H1 (cell line): ENCODE results near the gene BABAM2. TPM values are rescaled to one million over a fixed set of nuclear protein-coding genes. Genes with fewer than 3 reads are reported as not detected.

Source experiments
- CTCF ChIA-PET: fragments of 300-600 bp; sonication (Branson Sonifier 250); formaldehyde crosslinking; loops from one replicate; lab custom pipeline; 2021; ENCODE audit not compliant: partially characterized antibody; lab: Charles Lee
- POLR2A ChIA-PET: fragments of 300-600 bp; sonication (Branson Sonifier 250); formaldehyde crosslinking; loops from one replicate; lab custom pipeline; 2021; ENCODE audit warnings: inconsistent platforms; ENCODE audit not compliant: partially characterized antibody; lab: Charles Lee
- DNase-seq, 2 experiments: peaks; one replicate each; pipeline versions ENCODE4 v3.0.0 to v3.0.0-alpha.2; 2010 to 2022; ENCODE audit warnings: low spot score in 2 of 2, low read depth in 1 of 2, mixed read lengths in 1 of 2
- FAIRE-seq: peaks from 2 replicates; lab custom pipeline; 2011; peaks lifted over from hg19 to GRCh38; lab: Jason Lieb, UNC
- H2AFZ ChIP-seq: 2 replicates; pipeline ENCODE4 v1.8.1; 2012; ENCODE audit warnings: low read length, inconsistent platforms
- H2AK5ac ChIP-seq: 2 replicates; pipeline ENCODE4 v1.6.1; 2013; ENCODE audit warnings: low read depth, low read length
- H2BK120ac ChIP-seq: replicated peaks from 2 replicates; pipeline ENCODE3; 2013; ENCODE audit warnings: low read depth, low read length, inconsistent platforms
- H2BK12ac ChIP-seq: 2 replicates; pipeline ENCODE4 v1.6.1; 2013; ENCODE audit warnings: low read depth, low read length
- H2BK15ac ChIP-seq: 2 replicates; pipeline ENCODE4 v1.6.1; 2013; ENCODE audit warnings: low read length
- H2BK20ac ChIP-seq: 2 replicates; pipeline ENCODE4 v1.6.1; 2013; ENCODE audit warnings: low read length
- H2BK5ac ChIP-seq: 2 replicates; pipeline ENCODE4 v1.6.1; 2013; ENCODE audit warnings: low read depth, low read length
- H3K14ac ChIP-seq: 2 replicates; pipeline ENCODE4 v1.6.1; 2013; ENCODE audit warnings: inconsistent platforms; ENCODE audit not compliant: insufficient read length
- H3K18ac ChIP-seq: 2 replicates; pipeline ENCODE4 v1.6.1; 2013; ENCODE audit warnings: low read length; ENCODE audit errors: extremely low read depth
- H3K23ac ChIP-seq: 2 replicates; pipeline ENCODE4 v1.6.1; 2013; ENCODE audit warnings: inconsistent platforms; ENCODE audit not compliant: insufficient read length
- H3K23me2 ChIP-seq: 2 replicates; pipeline ENCODE4 v1.6.1; 2013; ENCODE audit warnings: low read depth, low read length
- H3K27ac ChIP-seq: 2 replicates; pipeline ENCODE4 v1.6.1; 2011; ENCODE audit warnings: low read depth, low read length, inconsistent platforms
- H3K27me3 ChIP-seq, 4 experiments: replicated peaks in 1 of 4; 1 replicate in 1 of 4; 2 replicates in 3 of 4; pipeline versions ENCODE4 v1.6.1 to v1.8.1; 2011 to 2013; ENCODE audit warnings: low read length in 3 of 4, mild to moderate bottlenecking in 3 of 4, inconsistent platforms in 2 of 4, mixed read lengths in 2 of 4, moderate library complexity in 1 of 4; ENCODE audit not compliant: control insufficient read depth in 3 of 4, insufficient read depth in 3 of 4; ENCODE audit errors: extremely low read depth in 1 of 4
- H3K36me3 ChIP-seq, 4 experiments: 2 replicates each; pipeline versions ENCODE4 v1.6.1 to v1.8.1; 2011 to 2013; ENCODE audit warnings: mild to moderate bottlenecking in 4 of 4, low read length in 3 of 4, moderate library complexity in 2 of 4, control low read depth in 1 of 4, inconsistent platforms in 1 of 4; ENCODE audit not compliant: insufficient read depth in 4 of 4, control insufficient read depth in 2 of 4
- H3K4ac ChIP-seq: replicated peaks from 2 replicates; pipeline ENCODE3; 2013; ENCODE audit warnings: low read length, low read depth, mixed read lengths, inconsistent platforms; ENCODE audit not compliant: insufficient read length
- H3K4me1 ChIP-seq, 4 experiments: replicated peaks in 1 of 4; 1 replicate in 1 of 4; 2 replicates in 3 of 4; pipeline versions ENCODE4 v1.6.1 to v1.8.1; 2011 to 2013; ENCODE audit warnings: low read length in 3 of 4, inconsistent platforms in 2 of 4, mixed read lengths in 1 of 4; ENCODE audit not compliant: insufficient read depth in 4 of 4, control insufficient read depth in 3 of 4
- H3K4me2 ChIP-seq, 2 experiments: 2 replicates each; pipeline versions ENCODE4 v1.6.1 to v1.8.1; 2011 to 2013; ENCODE audit warnings: low read depth in 2 of 2, low read length in 2 of 2, control low read depth in 1 of 2, inconsistent platforms in 1 of 2, mild to moderate bottlenecking in 1 of 2; ENCODE audit not compliant: insufficient read depth in 1 of 2
- H3K4me3 ChIP-seq, 4 experiments: fragments of 200-600, 300-600 bp in 1 of 4; sonication (generic), shearing (Covaris generic), sonication (Bioruptor Twin) in 1 of 4; 2 replicates each; pipeline versions ENCODE4 v1.5.1 to v1.8.1; 2011 to 2016; ENCODE audit warnings: low read length in 4 of 4, low read depth in 3 of 4, control low read depth in 2 of 4, inconsistent platforms in 2 of 4, mild to moderate bottlenecking in 2 of 4, mixed read lengths in 1 of 4, moderate library complexity in 1 of 4; ENCODE audit not compliant: insufficient read depth in 2 of 4; ENCODE audit errors: extremely low read depth in 1 of 4
- H3K56ac ChIP-seq: replicated peaks from 2 replicates; pipeline ENCODE3; 2013; ENCODE audit warnings: low read depth, mild to moderate bottlenecking, mixed read lengths, low read length, inconsistent platforms; ENCODE audit not compliant: insufficient read length
- H3K79me1 ChIP-seq: 2 replicates; pipeline ENCODE4 v1.6.1; 2013; ENCODE audit warnings: low read depth, low read length, control low read depth
- H3K79me2 ChIP-seq, 2 experiments: 2 replicates each; pipeline versions ENCODE4 v1.6.1 to v1.8.1; 2012 to 2013; ENCODE audit warnings: low read length in 2 of 2, mild to moderate bottlenecking in 2 of 2, inconsistent platforms in 1 of 2; ENCODE audit not compliant: insufficient read depth in 2 of 2, control insufficient read depth in 1 of 2
- H3K9ac ChIP-seq, 4 experiments: replicated peaks in 1 of 4; 1 replicate in 1 of 4; 2 replicates in 3 of 4; pipeline versions ENCODE4 v1.6.1 to v1.8.1; 2011 to 2013; ENCODE audit warnings: low read depth in 3 of 4, low read length in 3 of 4, control low read depth in 2 of 4, mild to moderate bottlenecking in 2 of 4, moderate library complexity in 2 of 4, inconsistent platforms in 1 of 4; ENCODE audit errors: extremely low read depth in 1 of 4
- H3K9me3 ChIP-seq, 2 experiments: 2 replicates each; pipeline versions ENCODE4 v1.6.1 to v1.8.1; 2012 to 2013; ENCODE audit warnings: mild to moderate bottlenecking in 2 of 2, moderate library complexity in 2 of 2, control low read depth in 1 of 2, inconsistent platforms in 1 of 2, low read depth in 1 of 2, low read length in 1 of 2, mixed read lengths in 1 of 2; ENCODE audit not compliant: insufficient read depth in 2 of 2
- H4K20me1 ChIP-seq, 2 experiments: replicated peaks in 1 of 2; 2 replicates each; pipeline versions ENCODE3 to v1.8.1; 2011 to 2013; ENCODE audit warnings: inconsistent platforms in 2 of 2, low read length in 2 of 2, mild to moderate bottlenecking in 1 of 2; ENCODE audit not compliant: insufficient read depth in 2 of 2, control insufficient read depth in 1 of 2
- H4K5ac ChIP-seq: 2 replicates; pipeline ENCODE4 v1.6.1; 2013; ENCODE audit warnings: low read length, low read depth, mixed read lengths, inconsistent platforms; ENCODE audit not compliant: insufficient read length
- H4K8ac ChIP-seq: 2 replicates; pipeline ENCODE4 v1.8.0; 2013; ENCODE audit warnings: mild to moderate bottlenecking, moderate library complexity, low read length, inconsistent platforms; ENCODE audit not compliant: insufficient read depth; ENCODE audit errors: extremely low read depth
- H4K91ac ChIP-seq: replicated peaks from 2 replicates; pipeline ENCODE3; 2013; ENCODE audit warnings: low read length, mixed read lengths, inconsistent platforms; ENCODE audit not compliant: insufficient read length
- CEBPB ChIP-seq: IDR thresholded peaks from 2 replicates; pipeline ENCODE4 v1.6.1; 2012; ENCODE audit warnings: low read depth, low read length
- GTF2F1 ChIP-seq: IDR thresholded peaks from 2 replicates; pipeline ENCODE4 v1.6.1; 2012; ENCODE audit warnings: low read depth, low read length, improper control_type of control experiment, borderline replicate concordance
- MAX ChIP-seq: IDR thresholded peaks from 2 replicates; pipeline ENCODE4 v1.6.1; 2012; ENCODE audit warnings: inconsistent platforms
- RXRA ChIP-seq: IDR thresholded peaks from 2 replicates; pipeline ENCODE4 v1.6.1; 2011; ENCODE audit warnings: low read depth, mild to moderate bottlenecking, low read length, moderate library complexity; ENCODE audit not compliant: insufficient read depth
- WGBS, 2 experiments: shearing (Covaris generic) in 1 of 2; methylation state at CpG; one replicate each; pipeline versions ENCODE4 v1.1.6 to v1.1.7; 2013 to 2015; ENCODE audit warnings: low lambda C conversion rate in 2 of 2, mixed read lengths in 2 of 2, inconsistent platforms in 1 of 2, low coverage in 1 of 2, missing lambda C conversion rate in 1 of 2; ENCODE audit not compliant: insufficient replicate concordance in 2 of 2, insufficient coverage in 1 of 2, insufficient read length in 1 of 2; ENCODE audit errors: extremely low coverage in 1 of 2, missing lambda C conversion rate in 1 of 2; 5-methylcytosine and 5-hydroxymethylcytosine counted together
- polyA plus RNA-seq, 7 experiments: library from polyadenylated mRNA; depleted of rRNA in 3 of 7; stranded (reverse) in 5 of 7; unstranded in 2 of 7; fragments of >200 nt in 5 of 7; fragments of 200-250 nt in 2 of 7; gene quantifications; 1 replicate in 5 of 7; 2 replicates in 1 of 7; 4 replicates in 1 of 7; pipeline versions ENCODE4 v1.2.1 to v1.2.3, GENCODE V29; 2011 to 2013; ENCODE audit warnings: missing spikeins in 2 of 7, mixed read lengths in 2 of 7
- total RNA-seq: library from RNA; stranded (reverse); fragmentation: NEBNext Ultra II Directional; extraction: Animal tissue kit (Norgen Biotek cat#: 25700); gene quantifications from 2 replicates; pipeline ENCODE4 v1.2.1, GENCODE V29; 2021

Gene BABAM2
- total and polyA plus RNA-seq, 2 of the 8 experiments (the other 6 are each of a cell fraction or from before 2014, with no cell fraction given): 15.8 to 20.9 TPM

- POLR2A ChIA-PET: no interaction called here
- 91% methylated on average over 6 of the region's 6 CpGs; no CpG with 5 or more reads in 1 of the 2 experiments for whole genome bisulfite sequencing, 2 experiments
Observed at GRCh38 chr2:28034696-28035095, 144.2 kb downstream of the BABAM2 start.

More at GRCh38 chr2:28034696-28035095, 144.2 kb downstream of the BABAM2 start:
- H3K18ac ChIP-seq: no peak overlapping the region
- H3K79me1 ChIP-seq: no peaks in the 10 kb centered on the region
- no peak overlapping the region for H2BK15ac ChIP-seq
- H3K27me3 ChIP-seq: no peaks in the 10 kb centered on the region
- no peak overlapping the region for H3K4me3 ChIP-seq
- H2BK12ac ChIP-seq: no peak overlapping the region
- H4K91ac ChIP-seq: no peak overlapping the region
- CTCF ChIA-PET: no interaction called here
- no peak overlapping the region for H2AK5ac ChIP-seq
- H2AFZ ChIP-seq: no peak overlapping the region
- no peaks in the 10 kb centered on the region for H3K23me2 ChIP-seq
- H3K14ac ChIP-seq: no peak overlapping the region
- H3K9ac ChIP-seq: no peak overlapping the region
- H4K5ac ChIP-seq: no peak overlapping the region
- DNase-seq (no peak), FAIRE-seq (no peak)
- no peak for TF ChIP-seq RXRA
- TF ChIP-seq GTF2F1: no peak
- no peak for TF ChIP-seq CEBPB
- no peak for TF ChIP-seq MAX
- H3K36me3 ChIP-seq: no peaks in the 10 kb centered on the region
- no peak overlapping the region for H3K56ac ChIP-seq
- no peak overlapping the region for H3K27ac ChIP-seq
- H2BK20ac ChIP-seq: no peak overlapping the region
- no peak overlapping the region for H3K4ac ChIP-seq
- H3K23ac ChIP-seq: no peak overlapping the region
- H3K4me2 ChIP-seq: no peak overlapping the region
- no peak overlapping the region for H2BK5ac ChIP-seq
- H4K20me1 ChIP-seq: no peaks in the 10 kb centered on the region
- H3K79me2 ChIP-seq: no peaks in the 10 kb centered on the region
- no peak overlapping the region for H4K8ac ChIP-seq
- no peak overlapping the region for H2BK120ac ChIP-seq
- peaks cover 0 to 3% (median 0%) of the 10 kb centered on the region in 4 experiments; a peak in 1 of 7 replicates for H3K4me1 ChIP-seq
- H3K9me3 ChIP-seq: no peaks in the 10 kb centered on the region
